GM18508 (cell line): ENCODE measurements around the gene SGMS1.
"Not testable (repeated sequence)": the region's sequence is repeated elsewhere in the genome, so short reads cannot be mapped to it uniquely, and the experiment has no call there.

Source experiments
- ATAC-seq: cut with Tn5 transposase; IDR thresholded peaks from one replicate; pipeline ENCODE4 v1.9.1; 2021; ENCODE audit warnings: moderate number of reproducible peaks; ENCODE audit not compliant: insufficient read depth, unreplicated experiment

The SGMS1 gene

GRCh38 chr10:50480054-50481007, 143.4 kb downstream of the SGMS1 start:
- no peak for ATAC-seq

GRCh38 chr10:50477287-50478203, 146.2 kb downstream of the SGMS1 start:
- no peak for ATAC-seq

GRCh38 chr10:50473756-50474155, 150.0 kb downstream of the SGMS1 start:
- no peak for ATAC-seq

GRCh38 chr10:50472914-50473313, 150.8 kb downstream of the SGMS1 start:
- ATAC-seq: no peak

- no peak for ATAC-seq
Measured at GRCh38 chr10:50471583-50471975, 152.2 kb downstream of the SGMS1 start.

- ATAC-seq: no peak
Measured at GRCh38 chr10:50470798-50471582, 152.8 kb downstream of the SGMS1 start.

- peak; percentile 47 for ATAC-seq
Measured at GRCh38 chr10:50470345-50470744, 153.4 kb downstream of the SGMS1 start.

- no peak for ATAC-seq
Measured at GRCh38 chr10:50469778-50470193, 154.0 kb downstream of the SGMS1 start.

GRCh38 chr10:50469288-50469687, 154.5 kb downstream of the SGMS1 start:
- ATAC-seq: no peak

- no peak for ATAC-seq
Measured at GRCh38 chr10:50467209-50467608, 156.5 kb downstream of the SGMS1 start.

GRCh38 chr10:50464004-50464409, 159.7 kb downstream of the SGMS1 start:
- no peak for ATAC-seq

GRCh38 chr10:50461834-50462233, 161.9 kb downstream of the SGMS1 start:
- no peak for ATAC-seq

GRCh38 chr10:50461123-50461522, 162.6 kb downstream of the SGMS1 start:
- ATAC-seq: no peak

GRCh38 chr10:50456719-50457118, 167.0 kb downstream of the SGMS1 start:
- ATAC-seq: no peak

GRCh38 chr10:50453940-50454339, 169.8 kb downstream of the SGMS1 start:
- no peak for ATAC-seq

- no peak for ATAC-seq
Measured at GRCh38 chr10:50452603-50453002, 171.2 kb downstream of the SGMS1 start.

- ATAC-seq: no peak
Measured at GRCh38 chr10:50447691-50448090, 176.1 kb downstream of the SGMS1 start.

GRCh38 chr10:50445777-50446176, 178.0 kb downstream of the SGMS1 start:
- ATAC-seq: not testable (repeated sequence)

GRCh38 chr10:50440489-50440888, 183.3 kb downstream of the SGMS1 start:
- no peak for ATAC-seq

GRCh38 chr10:50439806-50440205, 183.9 kb downstream of the SGMS1 start:
- ATAC-seq: no peak
